HepG2 (cell line): ENCODE measurements around the gene ZNF621. TPM values are rescaled to one million over a fixed set of nuclear protein-coding genes. Genes with fewer than 3 reads are reported as not detected.

Source experiments
- ATAC-seq: fragments of 200-7000 bp; cut with Tn5 transposase; 3 replicates; pipeline ENCODE4 v1.9.1; 2020; ENCODE audit warnings: mild to moderate bottlenecking, moderate library complexity
- BruUV-seq: library from RNA; stranded (reverse); fragments of 400-500 nt; replicated peaks from 2 replicates; lab custom pipeline; 2021; lab: Mats Ljungman, UMichigan
- CTCF ChIA-PET: fragments of 300-600 bp; formaldehyde crosslinking; extraction: SDS; loops from one replicate; lab custom pipeline; 2021; ENCODE audit warnings: low total read pairs, inconsistent platforms, low intra/inter-chr PET ratio; lab: Yijun Ruan, JAX
- POLR2A ChIA-PET: fragments of 350-600 bp; sonication (Branson Sonifier 250); formaldehyde crosslinking; loops from one replicate; lab custom pipeline; 2020; ENCODE audit warnings: antibody characterized with exemption, inconsistent platforms; lab: Yijun Ruan, JAX
- DNase-seq: peaks from one replicate; pipeline ENCODE4 v3.0.0-alpha.2; 2015; ENCODE audit warnings: low spot score
- FAIRE-seq: peaks from 3 replicates; lab custom pipeline; 2011; peaks lifted over from hg19 to GRCh38; lab: Jason Lieb, UNC
- H2AFZ ChIP-seq: one replicate; pipeline ENCODE4 v1.6.1; 2011; ENCODE audit warnings: low read length, inconsistent platforms
- H3K27ac ChIP-seq: fragments of 300-600 bp; 3 replicates; pipeline ENCODE4 v1.8.0; 2011; ENCODE audit warnings: mixed run types, mild to moderate bottlenecking, mixed read lengths, low read length, inconsistent platforms; ENCODE audit not compliant: insufficient read depth; ENCODE audit errors: extremely low read length
- H3K27me3 ChIP-seq, 2 experiments: fragments of 200-600 bp in 1 of 2; 2 replicates in 1 of 2; 3 replicates in 1 of 2; pipeline versions ENCODE4 v1.6.0 to v1.8.0; 2011; ENCODE audit warnings: low read length in 2 of 2, mild to moderate bottlenecking in 2 of 2, moderate library complexity in 2 of 2, inconsistent platforms in 1 of 2; ENCODE audit not compliant: insufficient read depth in 2 of 2, control insufficient read depth in 1 of 2
- H3K36me3 ChIP-seq, 2 experiments: fragments of 200-600 bp in 1 of 2; replicated peaks in 1 of 2; 2 replicates in 1 of 2; 3 replicates in 1 of 2; pipeline versions ENCODE4 v1.5.1 to v1.8.0; 2011; ENCODE audit warnings: low read length in 2 of 2, inconsistent platforms in 1 of 2; ENCODE audit not compliant: insufficient read depth in 2 of 2, control insufficient read depth in 1 of 2
- H3K4me1 ChIP-seq: 2 replicates; pipeline ENCODE4 v1.5.1; 2012; ENCODE audit warnings: low read length, inconsistent platforms; ENCODE audit not compliant: insufficient read depth
- H3K4me2 ChIP-seq: 2 replicates; pipeline ENCODE4 v1.6.0; 2011; ENCODE audit warnings: low read depth, low read length, inconsistent platforms
- H3K4me3 ChIP-seq, 3 experiments: fragments of 200-600 bp in 1 of 3; sonication (generic), shearing (Covaris generic) in 1 of 3; replicated peaks in 1 of 3; 2 replicates each; pipeline ENCODE4 v1.5.1; 2011 to 2016; ENCODE audit warnings: low read length in 3 of 3, inconsistent platforms in 2 of 3, low read depth in 2 of 3, mild to moderate bottlenecking in 2 of 3, control low read depth in 1 of 3, mixed read lengths in 1 of 3; ENCODE audit not compliant: insufficient read depth in 1 of 3
- H3K79me2 ChIP-seq: one replicate; pipeline ENCODE4 v1.6.1; 2011; ENCODE audit warnings: low read length, inconsistent platforms; ENCODE audit not compliant: insufficient read depth
- H3K9ac ChIP-seq: 2 replicates; pipeline ENCODE4 v1.6.0; 2011; ENCODE audit warnings: mild to moderate bottlenecking, low read depth, low read length, inconsistent platforms; ENCODE audit not compliant: insufficient read depth
- H3K9me3 ChIP-seq: 2 replicates; pipeline ENCODE4 v1.5.1; 2012; ENCODE audit warnings: mild to moderate bottlenecking, low read length
- H4K20me1 ChIP-seq: 2 replicates; pipeline ENCODE4 v1.6.0; 2011; ENCODE audit warnings: inconsistent platforms, mild to moderate bottlenecking, low read length, moderate library complexity; ENCODE audit not compliant: insufficient read depth
- CSRNP1 ChIP-seq: sonication (generic); formaldehyde crosslinking; IDR thresholded peaks from 2 replicates; pipeline ENCODE4 v1.8.1; 2023; ENCODE audit warnings: mild to moderate bottlenecking, missing genetic modification reagents
- DRAP1 ChIP-seq: IDR thresholded peaks from 2 replicates; pipeline ENCODE4 v1.6.1; 2016; ENCODE audit warnings: missing genetic modification reagents, missing compliant biosample characterization
- HCFC1 ChIP-seq: fragments of 150-350 bp; IDR thresholded peaks from 2 replicates; pipeline ENCODE4 v1.6.1; 2014; ENCODE audit warnings: low read depth, low read length
- MAZ ChIP-seq, 2 experiments: sonication (generic) in 1 of 2; formaldehyde crosslinking in 1 of 2; IDR thresholded peaks; 2 replicates each; pipeline versions ENCODE4 v1.5.0 to v1.6.1; 2012 to 2020; ENCODE audit warnings: low read depth in 2 of 2, mild to moderate bottlenecking in 2 of 2, borderline replicate concordance in 1 of 2, improper control_type of control experiment in 1 of 2, low read length in 1 of 2, missing genetic modification reagents in 1 of 2, moderate library complexity in 1 of 2
- PAX8 ChIP-seq: sonication (generic); formaldehyde crosslinking; IDR thresholded peaks from 2 replicates; pipeline ENCODE4 v1.8.0; 2022; ENCODE audit warnings: mild to moderate bottlenecking, missing genetic modification reagents, borderline replicate concordance
- STAT5B ChIP-seq: sonication (generic); formaldehyde crosslinking; IDR thresholded peaks from 2 replicates; pipeline ENCODE4 v1.4.0; 2020; ENCODE audit warnings: missing genetic modification reagents
- TOPORS ChIP-seq: sonication (generic); formaldehyde crosslinking; IDR thresholded peaks from 2 replicates; pipeline ENCODE4 v1.8.0; 2023; ENCODE audit warnings: mild to moderate bottlenecking, missing genetic modification reagents
- WIZ ChIP-seq: sonication (generic); formaldehyde crosslinking; IDR thresholded peaks from 2 replicates; pipeline ENCODE4 v1.5.1; 2020; ENCODE audit warnings: mild to moderate bottlenecking, missing genetic modification reagents
- ZBTB14 ChIP-seq: sonication (generic); formaldehyde crosslinking; IDR thresholded peaks from 2 replicates; pipeline ENCODE4 v1.4.0; 2020; ENCODE audit warnings: missing genetic modification reagents
- ZBTB4 ChIP-seq: sonication (generic); formaldehyde crosslinking; IDR thresholded peaks from 2 replicates; pipeline ENCODE4 v1.4.0; 2020; ENCODE audit warnings: missing genetic modification reagents, mild to moderate bottlenecking, borderline replicate concordance
- ZNF142 ChIP-seq: sonication (generic); formaldehyde crosslinking; IDR thresholded peaks from 2 replicates; pipeline ENCODE4 v1.4.0; 2020; ENCODE audit warnings: missing genetic modification reagents
- WGBS: methylation state at CpG from one replicate; pipeline ENCODE4 v1.1.6; 2017; ENCODE audit warnings: low lambda C conversion rate; 5-methylcytosine and 5-hydroxymethylcytosine counted together
- in situ Hi-C: cut with HindIII; loops from 2 replicates; pipeline ENCODE4 v1.10.0; 2017; ENCODE audit warnings: low pct_unique_long_range_greater_than_20kb; ENCODE audit not compliant: extremely low pct_ligation_motif_present
- intact Hi-C: fragments of 100-400 bp; cut with micrococcal nuclease; formaldehyde crosslinking; loops from one replicate; pipeline ENCODE4 v1.10.0; 2022; ENCODE audit not compliant: unreplicated experiment
- polyA plus RNA-seq, 8 experiments: library from polyadenylated mRNA; depleted of rRNA in 3 of 8; stranded (reverse) in 7 of 8; unstranded in 1 of 8; fragments of >200 nt; fragmentation: Illumina TruSeq in 4 of 8; extraction: Trizol in 4 of 8; gene quantifications; 2 replicates each; pipeline versions ENCODE4 v1.2.1 to v1.2.3, GENCODE V29; 2011 to 2016; ENCODE audit warnings: low read depth in 4 of 8, missing spikeins in 1 of 8, mixed read lengths in 1 of 8; ENCODE audit not compliant: insufficient read depth in 1 of 8
- total RNA-seq, 5 experiments: library from RNA; depleted of rRNA; stranded (reverse); fragments of >200 nt; fragmentation: Illumina TruSeq; extraction: Trizol; gene quantifications; 2 replicates each; pipeline ENCODE4 v1.2.3, GENCODE V29; 2016; ENCODE audit warnings: low read depth in 1 of 5

The ZNF621 gene
- total and polyA plus RNA-seq, 2 of the 13 experiments (the other 11 are each of a cell fraction or from before 2014, with no cell fraction given), result 13.2 to 14.9 TPM

- no peak overlapping the region for H3K4me3 ChIP-seq
- no peaks in the 10 kb centered on the region for H3K79me2 ChIP-seq
- no peak overlapping the region for H3K4me2 ChIP-seq
- no peak overlapping the region for H2AFZ ChIP-seq
- H3K27me3 ChIP-seq, result no peaks in the 10 kb centered on the region
- 89% methylated on average over 1 of the region's 1 CpG for WGBS
- CTCF ChIA-PET, result no interaction called here
- H4K20me1 ChIP-seq, result no peaks in the 10 kb centered on the region
- POLR2A ChIA-PET, result no interaction called here
- intact Hi-C loops, result no loop called here
- FAIRE-seq, result no peak
- no peaks in the 10 kb centered on the region for H3K36me3 ChIP-seq
- no peak overlapping the region for H3K9ac ChIP-seq
- no peak for ATAC-seq
- H3K9me3 ChIP-seq, result no peaks in the 10 kb centered on the region
- no peak overlapping the region for H3K27ac ChIP-seq
- DNase-seq, result no peak
- no TSS peak for BruUV-seq
- in situ Hi-C loops, result no loop called here
- H3K4me1 ChIP-seq, result peaks cover 20% of the 10 kb centered on the region
- TF ChIP-seq HCFC1 (no peak), MAZ (IDR thresholded peaks at IDR 0.05; ENCODE audit: borderline replicate concordance, low read depth, low read length) (no peak), MAZ (CRISPR knock-in tag; IDR thresholded peaks at IDR 0.05; ENCODE audit: low read depth) (no peak), ZBTB14 (CRISPR knock-in tag) (no peak), STAT5B (CRISPR knock-in tag) (no peak), CSRNP1 (CRISPR knock-in tag) (no peak), TOPORS (no peak), ZNF142 (CRISPR knock-in tag) (no peak), PAX8 (CRISPR knock-in tag) (no peak), ZBTB4 (CRISPR knock-in tag) (no peak), DRAP1 (CRISPR knock-in tag) (no peak), WIZ (CRISPR knock-in tag) (no peak)
Measured at GRCh38 chr3:40499952-40500351, 24.8 kb upstream of the ZNF621 start.
